Loucy (cell line): ENCODE measurements around the gene MORC3.
"Not testable (repeated sequence)": the region's sequence is repeated elsewhere in the genome, so short reads cannot be mapped to it uniquely, and the experiment has no call there.

ENCODE experiments used
- H2AFZ ChIP-seq: fragments of 200-600 bp; sonication (generic); 2 replicates; pipeline ENCODE4 v1.6.0; 2016; ENCODE audit warnings: antibody characterized with exemption, mild to moderate bottlenecking, low read length, moderate library complexity
- H3F3A ChIP-seq: fragments of 200-600 bp; 2 replicates; pipeline ENCODE4 v1.6.0; 2016; ENCODE audit warnings: antibody characterized with exemption, low read depth, mild to moderate bottlenecking
- H3K27me3 ChIP-seq: fragments of 200-600 bp; sonication (generic); 2 replicates; pipeline ENCODE4 v1.6.1; 2014; ENCODE audit warnings: low read length, mild to moderate bottlenecking; ENCODE audit not compliant: insufficient read depth, poor library complexity, severe bottlenecking
- H3K36me3 ChIP-seq: fragments of 200-600 bp; sonication (generic); 2 replicates; pipeline ENCODE4 v1.6.1; 2016; ENCODE audit warnings: low read length; ENCODE audit not compliant: insufficient read depth
- H3K4me1 ChIP-seq: fragments of 200-600 bp; sonication (generic); 2 replicates; pipeline ENCODE4 v1.5.1; 2014; ENCODE audit warnings: low read length, mild to moderate bottlenecking; ENCODE audit not compliant: insufficient read depth, poor library complexity, severe bottlenecking
- H3K4me2 ChIP-seq: fragments of 200-600 bp; sonication (generic); 2 replicates; pipeline ENCODE4 v1.6.0; 2014; ENCODE audit warnings: antibody characterized with exemption, low read length, low read depth, mild to moderate bottlenecking; ENCODE audit not compliant: poor library complexity, severe bottlenecking
- H3K4me3 ChIP-seq: fragments of 200-600 bp; sonication (generic); 2 replicates; pipeline ENCODE4 v1.5.1; 2014; ENCODE audit warnings: low read length, mild to moderate bottlenecking, mixed read lengths; ENCODE audit not compliant: poor library complexity, severe bottlenecking
- H3K79me2 ChIP-seq: fragments of 200-600 bp; sonication (generic); 2 replicates; pipeline ENCODE4 v1.6.1; 2014; ENCODE audit warnings: low read length; ENCODE audit not compliant: insufficient read depth
- H3K9ac ChIP-seq: fragments of 200-600 bp; sonication (generic); 2 replicates; pipeline ENCODE4 v1.6.0; 2014; ENCODE audit warnings: mild to moderate bottlenecking, low read depth, low read length, moderate library complexity; ENCODE audit not compliant: poor library complexity, severe bottlenecking
- H3K9me2 ChIP-seq: fragments of 200-600 bp; sonication (generic); replicated peaks from 2 replicates; pipeline ENCODE4 v1.6.1; 2016; ENCODE audit warnings: low read depth, low read length, mixed read lengths
- H3K9me3 ChIP-seq: fragments of 200-600 bp; sonication (generic); 2 replicates; pipeline ENCODE4 v1.6.1; 2014; ENCODE audit warnings: mild to moderate bottlenecking, antibody characterized with exemption, low read length, low read depth; ENCODE audit not compliant: insufficient read depth
- H4K20me1 ChIP-seq: fragments of 200-600 bp; sonication (generic); 2 replicates; pipeline ENCODE4 v1.6.0; 2014; ENCODE audit warnings: antibody characterized with exemption, low read length, mild to moderate bottlenecking; ENCODE audit not compliant: insufficient read depth, poor library complexity, severe bottlenecking
- CTCF ChIP-seq: fragments of 200-600 bp; sonication (generic); conservative IDR thresholded peaks from 2 replicates; pipeline ENCODE4 v1.5.1; 2014; ENCODE audit warnings: mild to moderate bottlenecking, antibody characterized with exemption, low read length
- EZH2phosphoT487 ChIP-seq: fragments of 200-600 bp; IDR thresholded peaks from 2 replicates; pipeline ENCODE4 v1.6.1; 2018; ENCODE audit warnings: antibody characterized with exemption, mild to moderate bottlenecking, moderate library complexity, borderline replicate concordance

The MORC3 gene, protein sequence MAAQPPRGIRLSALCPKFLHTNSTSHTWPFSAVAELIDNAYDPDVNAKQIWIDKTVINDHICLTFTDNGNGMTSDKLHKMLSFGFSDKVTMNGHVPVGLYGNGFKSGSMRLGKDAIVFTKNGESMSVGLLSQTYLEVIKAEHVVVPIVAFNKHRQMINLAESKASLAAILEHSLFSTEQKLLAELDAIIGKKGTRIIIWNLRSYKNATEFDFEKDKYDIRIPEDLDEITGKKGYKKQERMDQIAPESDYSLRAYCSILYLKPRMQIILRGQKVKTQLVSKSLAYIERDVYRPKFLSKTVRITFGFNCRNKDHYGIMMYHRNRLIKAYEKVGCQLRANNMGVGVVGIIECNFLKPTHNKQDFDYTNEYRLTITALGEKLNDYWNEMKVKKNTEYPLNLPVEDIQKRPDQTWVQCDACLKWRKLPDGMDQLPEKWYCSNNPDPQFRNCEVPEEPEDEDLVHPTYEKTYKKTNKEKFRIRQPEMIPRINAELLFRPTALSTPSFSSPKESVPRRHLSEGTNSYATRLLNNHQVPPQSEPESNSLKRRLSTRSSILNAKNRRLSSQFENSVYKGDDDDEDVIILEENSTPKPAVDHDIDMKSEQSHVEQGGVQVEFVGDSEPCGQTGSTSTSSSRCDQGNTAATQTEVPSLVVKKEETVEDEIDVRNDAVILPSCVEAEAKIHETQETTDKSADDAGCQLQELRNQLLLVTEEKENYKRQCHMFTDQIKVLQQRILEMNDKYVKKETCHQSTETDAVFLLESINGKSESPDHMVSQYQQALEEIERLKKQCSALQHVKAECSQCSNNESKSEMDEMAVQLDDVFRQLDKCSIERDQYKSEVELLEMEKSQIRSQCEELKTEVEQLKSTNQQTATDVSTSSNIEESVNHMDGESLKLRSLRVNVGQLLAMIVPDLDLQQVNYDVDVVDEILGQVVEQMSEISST

GRCh38 chr21:36319767-36320420, at the start of gene MORC3:
Gene MORC3, plus strand, starts transcription at chr21:36320197. Its CDS starts 68 bp downstream, at chr21:36320265.
- Histone ChIP-seq H3F3A (peaks cover 9% of the 10 kb centered on the region; the same call in 1 of the 2 replicates), H3K9me3 (no peaks in the 10 kb centered on the region), H3K9ac (peak within 1 kb of the TSS; percentile 82), H3K27me3 (no peaks in the 10 kb centered on the region), H3K36me3 (no peaks in the 10 kb centered on the region; the same call in 1 of the 2 replicates), H3K79me2 (peaks cover 46% of the 10 kb centered on the region), H3K4me2 (peak within 1 kb of the TSS; percentile 84), H3K4me1 (peaks cover 29% of the 10 kb centered on the region), H3K9me2 (no peaks in the 10 kb centered on the region), H3K4me3 (peak within 1 kb of the TSS; percentile 89), H4K20me1 (peaks cover 16% of the 10 kb centered on the region), H2AFZ (peak within 1 kb of the TSS; percentile 91)
- TF ChIP-seq EZH2phosphoT487 (no peak), CTCF (no peak)

GRCh38 chr21:36270786-36271695, 49.0 kb upstream of the MORC3 start:
- H3K4me2 ChIP-seq, H3K36me3 ChIP-seq, H3K4me1 ChIP-seq, H3K27me3 ChIP-seq, H3K9me3 ChIP-seq, H3K9me2 ChIP-seq, H4K20me1 ChIP-seq, H3K9ac ChIP-seq, H3K79me2 ChIP-seq, H3K4me3 ChIP-seq, H3F3A ChIP-seq, H2AFZ ChIP-seq: not testable (repeated sequence)

GRCh38 chr21:36274128-36274527, 45.9 kb upstream of the MORC3 start:
- no peak overlapping the region for H3K4me2 ChIP-seq
- H3K4me1 ChIP-seq = no peaks in the 10 kb centered on the region
- 0 out of 2 replicates have a peak, but pooled peaks cover 7% of the 10 kb centered on the region for H3K36me3 ChIP-seq
- H4K20me1 ChIP-seq = no peaks in the 10 kb centered on the region
- H3K9me2 ChIP-seq = no peaks in the 10 kb centered on the region
- TF ChIP-seq EZH2phosphoT487 (no peak), CTCF (no peak)
- no peaks in the 10 kb centered on the region for H3F3A ChIP-seq
- no peaks in the 10 kb centered on the region for H3K27me3 ChIP-seq
- no peak overlapping the region for H3K4me3 ChIP-seq
- no peaks in the 10 kb centered on the region for H3K9me3 ChIP-seq
- H3K79me2 ChIP-seq = no peaks in the 10 kb centered on the region
- H3K9ac ChIP-seq = no peak overlapping the region
- H2AFZ ChIP-seq = no peak overlapping the region
